GM06990 (cell line): ENCODE results near the gene IL1R2.

ENCODE experiments used
- DNase-seq: peaks from one replicate; pipeline ENCODE4 v3.0.0-alpha.2; 2011; ENCODE audit not compliant: insufficient read length; ENCODE audit errors: extremely low read depth
- H3K27me3 ChIP-seq: replicated peaks from 2 replicates; pipeline ENCODE4 v1.6.0; 2011; ENCODE audit warnings: low read length; ENCODE audit not compliant: control insufficient read depth, insufficient read depth
- H3K36me3 ChIP-seq: 2 replicates; pipeline ENCODE4 v1.5.1; 2011; ENCODE audit warnings: low read length; ENCODE audit not compliant: control insufficient read depth, insufficient read depth
- H3K4me3 ChIP-seq: replicated peaks from 2 replicates; pipeline ENCODE4 v1.5.1; 2011; ENCODE audit warnings: low read depth, mild to moderate bottlenecking, control low read depth, low read length
- CTCF ChIP-seq: IDR thresholded peaks from 2 replicates; pipeline ENCODE4 v1.5.1; 2011; ENCODE audit warnings: low read length, control low read depth, mild to moderate bottlenecking, inconsistent platforms; ENCODE audit not compliant: insufficient read depth, poor library complexity, severe bottlenecking

IL1R2 gene

GRCh38 chr2:102052365-102052764 is 60.6 kb downstream of the IL1R2 start:
- H3K27me3 ChIP-seq: no peaks in the 10 kb centered on the region

GRCh38 chr2:102053096-102053495 is 61.3 kb downstream of the IL1R2 start:
- Histone ChIP-seq H3K27me3 (no peaks in the 10 kb centered on the region), H3K4me3 (no peak overlapping the region), H3K36me3 (no peaks in the 10 kb centered on the region)
- TF ChIP-seq CTCF: no peak
- DNase-seq: no peak

More at GRCh38 chr2:102052365-102052764, 60.6 kb downstream of the IL1R2 start:
- Histone ChIP-seq H3K4me3 (no peak overlapping the region), H3K36me3 (no peaks in the 10 kb centered on the region)
- no peak for TF ChIP-seq CTCF
- no peak for DNase-seq

GRCh38 chr2:102055346-102055990 is 63.7 kb downstream of the IL1R2 start:
- no peak for TF ChIP-seq CTCF
- DNase-seq: no peak
- Histone ChIP-seq H3K4me3 (no peak overlapping the region), H3K27me3 (no peaks in the 10 kb centered on the region), H3K36me3 (no peaks in the 10 kb centered on the region)

- Histone ChIP-seq H3K36me3 (no peaks in the 10 kb centered on the region), H3K27me3 (no peaks in the 10 kb centered on the region), H3K4me3 (no peak overlapping the region)
- no peak for TF ChIP-seq CTCF
- DNase-seq: no peak
Measured at GRCh38 chr2:102056079-102056581, 64.4 kb downstream of the IL1R2 start.

GRCh38 chr2:102057502-102058292 is 65.9 kb downstream of the IL1R2 start:
- DNase-seq: no peak
- H3K27me3 ChIP-seq: no peaks in the 10 kb centered on the region
- no peak for TF ChIP-seq CTCF

More at GRCh38 chr2:102057502-102058292, 65.9 kb downstream of the IL1R2 start:
- Histone ChIP-seq H3K4me3 (no peak overlapping the region), H3K36me3 (no peaks in the 10 kb centered on the region)
